Lung (tissue), 12 donors: ENCODE data around the gene DHX35. TPM values are rescaled to one million over a fixed set of nuclear protein-coding genes. Genes with fewer than 3 reads are reported as not detected.

ENCODE experiments used
- ATAC-seq: fragments of 200-7000 bp; cut with Tn5 transposase; one replicate; pipeline ENCODE4 v1.9.1; 2020; ENCODE audit warnings: moderate number of reproducible peaks; ENCODE audit not compliant: insufficient read depth, low FRiP score
- DNase-seq, 3 donors: peaks; one replicate each; pipeline ENCODE4 v3.0.0-alpha.2; 2013 to 2017
- H3K27ac ChIP-seq, 2 donors: one replicate each; pipeline ENCODE4 v1.5.1; 2013; ENCODE audit warnings: mild to moderate bottlenecking in 2 of 2, moderate library complexity in 2 of 2, control low read depth in 1 of 2, inconsistent platforms in 1 of 2, low read depth in 1 of 2, low read length in 1 of 2
- H3K27me3 ChIP-seq, 3 donors: one replicate each; pipeline ENCODE4 v1.5.1; 2013; ENCODE audit warnings: low read length in 2 of 3; ENCODE audit not compliant: control insufficient read depth in 3 of 3, insufficient read depth in 3 of 3
- H3K36me3 ChIP-seq, 4 donors: one replicate each; pipeline ENCODE4 v1.5.1; 2013; ENCODE audit warnings: low read length in 4 of 4, mild to moderate bottlenecking in 1 of 4, moderate library complexity in 1 of 4; ENCODE audit not compliant: control insufficient read depth in 4 of 4, insufficient read depth in 4 of 4
- H3K4me1 ChIP-seq, 5 donors: one replicate each; pipeline ENCODE4 v1.5.1; 2013; ENCODE audit warnings: low read length in 5 of 5, mild to moderate bottlenecking in 2 of 5, moderate library complexity in 1 of 5; ENCODE audit not compliant: control insufficient read depth in 5 of 5, insufficient read depth in 5 of 5
- H3K4me3 ChIP-seq: one replicate; pipeline ENCODE4 v1.5.1; 2013; ENCODE audit warnings: mild to moderate bottlenecking, control low read depth, moderate library complexity
- H3K9ac ChIP-seq, 2 donors: one replicate each; pipeline ENCODE4 v1.5.1; 2013; ENCODE audit warnings: low read length in 2 of 2, control low read depth in 1 of 2; ENCODE audit not compliant: insufficient read depth in 1 of 2
- H3K9me3 ChIP-seq, 4 donors: one replicate each; pipeline ENCODE4 v1.5.1; 2013; ENCODE audit warnings: low read length in 3 of 4, mild to moderate bottlenecking in 1 of 4, moderate library complexity in 1 of 4; ENCODE audit not compliant: control insufficient read depth in 4 of 4, insufficient read depth in 3 of 4
- WGBS, 2 donors: extraction: QIAGEN DNeasy Blood & Tissue Kit; methylation state at CpG; one replicate each; pipeline ENCODE4 v1.1.7; 2013; 5-methylcytosine and 5-hydroxymethylcytosine counted together
- polyA plus RNA-seq, 2 donors: library from polyadenylated mRNA; stranded (reverse); fragments of 200-250 nt; gene quantifications; one replicate each; pipeline ENCODE4 v1.2.1, GENCODE V29; 2013
- total RNA-seq, 2 donors: library from RNA; depleted of rRNA in 1 of 2; stranded (reverse); fragments of >200 nt in 1 of 2; gene quantifications; one replicate each; pipeline ENCODE4 v1.2.1, GENCODE V29; 2014 to 2021
- TF ChIP-seq, protein P1 (sequence below): IDR thresholded peaks from 2 replicates; pipeline ENCODE4 v1.5.1; 2012; ENCODE audit warnings: mild to moderate bottlenecking; ENCODE audit errors: control extremely low read depth, extremely low read depth
- donor health status: control.
- donor health status: control.
- donor health status: Bipolar disorder and iron deficiency.
- donor health status: healthy.
- donor health status: DM: yes; HTN: yes; CAD: no.

DHX35 gene
- total and polyA plus RNA-seq, 4 donors: 4.4 to 15.5 (median 8.2) TPM

GRCh38 chr20:39049148-39049547, 87.0 kb downstream of the DHX35 start:
- peaks cover 0 to 3% (median 0%) of the 10 kb centered on the region in 4 donors for H3K9me3 ChIP-seq
- H3K4me1 ChIP-seq: peaks cover 0 to 6% (median 0%) of the 10 kb centered on the region in 5 donors
- no peaks in the 10 kb centered on the region for H3K36me3 ChIP-seq
- 86 to 92% methylated on average over 2 of the region's 2 CpGs for WGBS, 2 donors
- H3K27me3 ChIP-seq: peaks cover 0 to 13% (median 3%) of the 10 kb centered on the region in 3 donors
- TF ChIP-seq, protein P1, sequence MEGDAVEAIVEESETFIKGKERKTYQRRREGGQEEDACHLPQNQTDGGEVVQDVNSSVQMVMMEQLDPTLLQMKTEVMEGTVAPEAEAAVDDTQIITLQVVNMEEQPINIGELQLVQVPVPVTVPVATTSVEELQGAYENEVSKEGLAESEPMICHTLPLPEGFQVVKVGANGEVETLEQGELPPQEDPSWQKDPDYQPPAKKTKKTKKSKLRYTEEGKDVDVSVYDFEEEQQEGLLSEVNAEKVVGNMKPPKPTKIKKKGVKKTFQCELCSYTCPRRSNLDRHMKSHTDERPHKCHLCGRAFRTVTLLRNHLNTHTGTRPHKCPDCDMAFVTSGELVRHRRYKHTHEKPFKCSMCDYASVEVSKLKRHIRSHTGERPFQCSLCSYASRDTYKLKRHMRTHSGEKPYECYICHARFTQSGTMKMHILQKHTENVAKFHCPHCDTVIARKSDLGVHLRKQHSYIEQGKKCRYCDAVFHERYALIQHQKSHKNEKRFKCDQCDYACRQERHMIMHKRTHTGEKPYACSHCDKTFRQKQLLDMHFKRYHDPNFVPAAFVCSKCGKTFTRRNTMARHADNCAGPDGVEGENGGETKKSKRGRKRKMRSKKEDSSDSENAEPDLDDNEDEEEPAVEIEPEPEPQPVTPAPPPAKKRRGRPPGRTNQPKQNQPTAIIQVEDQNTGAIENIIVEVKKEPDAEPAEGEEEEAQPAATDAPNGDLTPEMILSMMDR: no peak
- H3K27ac ChIP-seq: no peak overlapping the region
- no peak for DNase-seq
- H3K9ac ChIP-seq: no peak overlapping the region
- H3K4me3 ChIP-seq: no peak overlapping the region
- ATAC-seq: no peak

DNA sequence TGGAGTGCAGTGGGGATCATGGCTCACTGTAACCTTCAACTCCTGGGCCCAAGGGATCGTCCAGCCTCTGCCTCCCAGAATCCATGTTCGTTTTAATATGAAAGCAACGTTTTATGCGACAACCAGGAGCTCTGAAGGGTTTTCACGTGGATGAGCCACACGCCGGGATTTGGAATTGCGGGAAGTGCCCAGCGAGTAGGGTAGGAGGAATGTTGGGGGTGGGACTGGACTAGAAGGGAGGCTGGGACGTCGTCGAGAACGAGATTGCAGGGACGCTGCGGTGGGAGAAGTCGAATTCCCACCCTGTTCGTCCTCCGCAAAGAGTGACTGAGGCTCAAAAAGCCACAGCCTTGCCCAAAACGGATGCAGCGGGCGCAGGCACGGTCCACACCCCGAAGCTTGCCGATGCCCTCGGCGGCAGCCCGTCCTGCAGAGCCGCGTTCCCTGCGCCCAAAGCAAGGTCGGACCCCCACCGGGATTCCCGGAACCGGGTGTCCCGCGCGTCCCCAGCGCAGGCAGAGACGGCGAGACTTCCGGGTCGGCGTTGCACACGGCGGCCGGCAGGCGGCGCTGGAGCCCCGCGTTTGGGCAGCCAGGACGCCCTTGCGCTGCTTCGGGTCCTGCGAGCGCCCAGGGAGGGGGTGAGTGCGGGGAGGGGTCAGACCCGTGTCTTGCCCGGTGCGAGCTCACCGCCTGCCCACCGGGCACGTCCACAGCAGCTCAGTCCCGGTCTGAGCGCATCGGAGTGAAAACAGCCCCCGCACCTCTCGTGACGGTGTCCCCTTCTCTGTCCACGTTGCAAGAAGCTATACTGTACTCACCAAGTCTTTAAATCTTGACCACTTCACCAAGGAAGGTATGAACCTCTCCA, 87.8 kb downstream of the DHX35 start:
- H3K27me3 ChIP-seq: peaks cover 0 to 13% (median 3%) of the 10 kb centered on the region in 3 donors
- TF ChIP-seq, protein P1: peak; percentile 97
- peak overlapping the region; percentile 14 to 83 for H3K27ac ChIP-seq
- peak overlapping the region in 1 of 2 donors; percentile 63 for H3K9ac ChIP-seq
- H3K36me3 ChIP-seq: no peaks in the 10 kb centered on the region
- H3K9me3 ChIP-seq: peaks cover 0 to 3% (median 0%) of the 10 kb centered on the region in 4 donors
- peak overlapping the region; percentile 71 for H3K4me3 ChIP-seq
- DNase-seq (peak; percentile 71 to 82 (median 81)), ATAC-seq (peak; percentile 89)
- 1% methylated on average over 59 to 69 of the region's 69 CpGs for WGBS, 2 donors
- H3K4me1 ChIP-seq: peaks cover 0 to 6% (median 0%) of the 10 kb centered on the region in 5 donors

DNA sequence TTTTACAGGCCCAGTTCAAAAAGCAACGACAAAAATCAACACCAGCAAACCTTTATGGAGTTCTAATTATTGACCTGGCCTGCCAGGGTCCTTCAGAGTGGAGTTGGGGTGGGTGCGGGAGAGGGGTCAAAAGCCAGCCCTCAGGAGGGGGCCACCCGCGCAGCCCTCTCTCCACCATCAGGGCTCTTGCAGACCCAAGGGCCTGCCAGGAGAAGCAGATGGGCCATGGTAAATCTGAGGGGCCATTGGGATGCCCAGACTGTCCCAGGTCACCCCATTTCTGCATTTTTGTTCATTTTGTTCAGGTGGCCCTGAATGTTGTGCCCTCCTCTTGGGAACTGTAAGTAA, 88.4 kb downstream of the DHX35 start:
- no peak for DNase-seq
- TF ChIP-seq, protein P1: no peak
- no peak overlapping the region for H3K9ac ChIP-seq

More for the DNA sequence above, 88.4 kb downstream of the DHX35 start:
- Histone ChIP-seq H3K4me3 (no peak overlapping the region), H3K9me3 (peaks cover 0 to 3% (median 0%) of the 10 kb centered on the region in 4 donors), H3K4me1 (peaks cover 0 to 6% (median 0%) of the 10 kb centered on the region in 5 donors), H3K36me3 (no peaks in the 10 kb centered on the region), H3K27me3 (peaks cover 0 to 13% (median 3%) of the 10 kb centered on the region in 3 donors), H3K27ac (no peak overlapping the region)
- no peak for ATAC-seq
- 64 to 71% methylated on average over 4 of the region's 4 CpGs for WGBS, 2 donors
